Spleen (tissue), 11 donors: Measurements from ENCODE around the gene BEND5. TPM values are rescaled to one million over a fixed set of nuclear protein-coding genes. Genes with fewer than 3 reads are reported as not detected.

Experiments used
- DNase-seq: peaks from one replicate; pipeline ENCODE4 v3.0.0-alpha.2; 2020
- H3K27ac ChIP-seq, 8 donors: fragments of 200-600 bp; sonication (generic) in 7 of 8; 1 replicate in 4 of 8; 2 replicates in 4 of 8; pipeline versions ENCODE4 v1.5.0 to v1.8.0; 2016 to 2021; ENCODE audit warnings: inconsistent platforms in 4 of 8, mild to moderate bottlenecking in 4 of 8, moderate library complexity in 1 of 8
- H3K27me3 ChIP-seq, 7 donors: fragments of 200-600 bp; sonication (generic) in 6 of 7; replicated peaks in 1 of 7; 1 replicate in 4 of 7; 2 replicates in 3 of 7; pipeline versions ENCODE4 v1.5.0 to v1.8.0; 2016 to 2021; ENCODE audit warnings: inconsistent platforms in 3 of 7, mild to moderate bottlenecking in 1 of 7
- H3K36me3 ChIP-seq, 6 donors: fragments of 200-600 bp; sonication (generic) in 5 of 6; 1 replicate in 4 of 6; 2 replicates in 2 of 6; pipeline versions ENCODE4 v1.5.0 to v1.8.0; 2016 to 2021; ENCODE audit warnings: inconsistent platforms in 2 of 6
- H3K4me1 ChIP-seq, 6 donors: fragments of 200-600 bp; sonication (generic) in 5 of 6; 1 replicate in 3 of 6; 2 replicates in 3 of 6; pipeline versions ENCODE4 v1.5.0 to v1.8.0; 2016 to 2021; ENCODE audit warnings: inconsistent platforms in 3 of 6
- H3K4me3 ChIP-seq, 8 donors: fragments of 200-600 bp; sonication (generic) in 7 of 8; 1 replicate in 4 of 8; 2 replicates in 4 of 8; pipeline versions ENCODE4 v1.5.0 to v1.8.0; 2016 to 2021; ENCODE audit warnings: inconsistent platforms in 4 of 8, mild to moderate bottlenecking in 4 of 8, moderate library complexity in 2 of 8
- H3K9me3 ChIP-seq, 8 donors: fragments of 200-600 bp; sonication (generic) in 7 of 8; 1 replicate in 4 of 8; 2 replicates in 4 of 8; pipeline versions ENCODE4 v1.5.0 to v1.8.0; 2016 to 2021; ENCODE audit warnings: inconsistent platforms in 4 of 8
- CTCF ChIP-seq, 11 experiments: fragments of 200-600 bp in 7 of 11; fragments of 450-650 bp in 4 of 11; sonication (generic) in 4 of 11; IDR thresholded peaks in 8 of 11; conservative IDR thresholded peaks in 3 of 11; 1 replicate in 7 of 11; 2 replicates in 4 of 11; pipeline versions ENCODE4 v1.4.0 to v1.8.0; 2016 to 2021; ENCODE audit warnings: antibody characterized with exemption in 11 of 11, inconsistent platforms in 4 of 11, mild to moderate bottlenecking in 1 of 11
- POLR2A ChIP-seq, 3 donors: fragments of 450-650 bp; IDR thresholded peaks; one replicate each; pipeline ENCODE4 v1.5.1; 2017; ENCODE audit warnings: antibody characterized with exemption in 3 of 3, mild to moderate bottlenecking in 1 of 3
- POLR2AphosphoS5 ChIP-seq, 3 donors: sonication (generic); formaldehyde crosslinking; IDR thresholded peaks; one replicate each; pipeline ENCODE4 v1.5.1; 2017; ENCODE audit warnings: antibody characterized with exemption in 3 of 3
- WGBS, 5 donors: extraction: QIAGEN DNeasy Blood & Tissue Kit in 3 of 5; methylation state at CpG; one replicate each; pipeline versions ENCODE4 v1.1.5 to v1.1.7; 2013 to 2018; 5-methylcytosine and 5-hydroxymethylcytosine counted together
- intact Hi-C: fragments of 100-400 bp; cut with DNase I; formaldehyde crosslinking; loops from one replicate; pipeline ENCODE4 v1.15.0; 2023; ENCODE audit warnings: low total_unique reads
- polyA plus RNA-seq, 3 donors: library from polyadenylated mRNA; stranded (reverse); fragments of 200-250 nt; gene quantifications; one replicate each; pipeline ENCODE4 v1.2.1, GENCODE V29; 2013
- total RNA-seq, 7 donors: library from RNA; depleted of rRNA in 3 of 7; stranded (reverse); fragments of >200 nt in 3 of 7; fragmentation: NEBNext Ultra II Directional in 4 of 7; extraction: Animal tissue kit (Norgen Biotek cat#: 25700) in 4 of 7; gene quantifications; one replicate each; pipeline versions ENCODE4 v1.1.0 to v1.2.1, GENCODE V29; 2016 to 2021
- donor health status: healthy with polysubstance abuse.
- donor health status: DM: no; HTN: no; CAD: no; lungs with moderate emphysema.
- donor health status: DM: no; HTN: no; CAD: no.
- donor health status: Bipolar disorder and iron deficiency.
- donor health status: healthy.
- donor health status: DM: no; HTN: no; CAD: no.
- donor health status: DM: yes; HTN: yes; CAD: no.

BEND5 gene
- total and polyA plus RNA-seq, 10 donors, result 7.5 to 39.2 (median 16.1) TPM

GRCh38 chr1:48739091-48739490, 37.6 kb downstream of the BEND5 start:
- intact Hi-C loops, result no loop called here
- 49 to 64% (median 53%) methylated on average over 3 of the region's 3 CpGs for WGBS, 5 donors
- Histone ChIP-seq H3K9me3 (no peaks in the 10 kb centered on the region), H3K27me3 (no peaks in the 10 kb centered on the region), H3K4me3 (no peak overlapping the region), H3K27ac (peak overlapping the region in 1 of 8 donors; percentile 3), H3K4me1 (peaks cover 0 to 6% (median 1%) of the 10 kb centered on the region in 6 donors), H3K36me3 (peaks cover 0 to 99% (median 40%) of the 10 kb centered on the region in 6 donors)
- TF ChIP-seq POLR2AphosphoS5 (IDR thresholded peaks at IDR 0.05) (no peak), POLR2A (IDR thresholded peaks at IDR 0.05) (no peak), CTCF (IDR thresholded peaks at IDR 0.05 in 8 of 11, conservative IDR thresholded peaks at IDR 0.05 in 3 of 11) (no peak)
- no peak for DNase-seq

GRCh38 chr1:48738356-48738755, 38.3 kb downstream of the BEND5 start:
- Histone ChIP-seq H3K4me1 (peaks cover 0 to 6% (median 1%) of the 10 kb centered on the region in 6 donors), H3K4me3 (no peak overlapping the region), H3K27ac (no peak overlapping the region), H3K9me3 (no peaks in the 10 kb centered on the region), H3K36me3 (peaks cover 0 to 99% (median 47%) of the 10 kb centered on the region in 6 donors), H3K27me3 (no peaks in the 10 kb centered on the region)
- TF ChIP-seq POLR2AphosphoS5 (IDR thresholded peaks at IDR 0.05) (no peak), POLR2A (IDR thresholded peaks at IDR 0.05) (no peak), CTCF (IDR thresholded peaks at IDR 0.05 in 8 of 11, conservative IDR thresholded peaks at IDR 0.05 in 3 of 11) (no peak)
- 86 to 94% (median 89%) methylated on average over 4 of the region's 4 CpGs for WGBS, 5 donors
- no peak for DNase-seq
- intact Hi-C loops, result no loop called here

- no peak overlapping the region for H3K4me3 ChIP-seq
- peaks cover 0 to 99% (median 43%) of the 10 kb centered on the region in 6 donors for H3K36me3 ChIP-seq
- intact Hi-C loops, result no loop called here
- H3K27me3 ChIP-seq, result no peaks in the 10 kb centered on the region
- H3K27ac ChIP-seq, result peak overlapping the region in 5 of 8 donors; percentile 6 to 38 (median 20)
- no peaks in the 10 kb centered on the region for H3K9me3 ChIP-seq
- TF ChIP-seq POLR2A (IDR thresholded peaks at IDR 0.05) (no peak), CTCF (IDR thresholded peaks at IDR 0.05 in 8 of 11, conservative IDR thresholded peaks at IDR 0.05 in 3 of 11) (no peak), POLR2AphosphoS5 (IDR thresholded peaks at IDR 0.05) (no peak)
- H3K4me1 ChIP-seq, result peaks cover 0 to 6% (median 1%) of the 10 kb centered on the region in 6 donors
- DNase-seq, result no peak
- 77 to 90% (median 85%) methylated on average over 6 of the region's 6 CpGs for WGBS, 5 donors
Measured at GRCh38 chr1:48735796-48736195, 40.9 kb downstream of the BEND5 start.

GRCh38 chr1:48730164-48730910, 46.4 kb downstream of the BEND5 start:
- no peaks in the 10 kb centered on the region for H3K4me1 ChIP-seq
- no peak for TF ChIP-seq CTCF (IDR thresholded peaks at IDR 0.05 in 8 of 11, conservative IDR thresholded peaks at IDR 0.05 in 3 of 11)
- TF ChIP-seq POLR2A (IDR thresholded peaks at IDR 0.05), result no peak
- TF ChIP-seq POLR2AphosphoS5 (IDR thresholded peaks at IDR 0.05), result no peak
- no peaks in the 10 kb centered on the region for H3K27me3 ChIP-seq
- no peak overlapping the region for H3K27ac ChIP-seq
- intact Hi-C loops, result no loop called here
- 64 to 86% (median 74%) methylated on average over 10 of the region's 10 CpGs for WGBS, 5 donors
- H3K36me3 ChIP-seq, result peaks cover 0 to 89% (median 39%) of the 10 kb centered on the region in 6 donors
- no peaks in the 10 kb centered on the region for H3K9me3 ChIP-seq
- no peak overlapping the region for H3K4me3 ChIP-seq
- DNase-seq, result no peak
